Measurements from ENCODE around the gene TRIM2. TPM values are rescaled to one million over a fixed set of nuclear protein-coding genes. Genes with fewer than 3 reads are reported as not detected.

TRIM2 gene
- total RNA-seq, 4 donors from 2014 or later: 14.5 to 29.7 (median 16.6) TPM

GRCh38 chr4:153341575-153342090 lies 137.4 kb downstream of the TRIM2 start:
- no peak for TF ChIP-seq CTCF (IDR thresholded peaks at IDR 0.05; ENCODE audit: low read depth)

- TF ChIP-seq CTCF (IDR thresholded peaks at IDR 0.05; ENCODE audit: low read depth): no peak
These were observed 138.7 kb downstream of the TRIM2 start for GRCh38 chr4:153342751-153343552.

GRCh38 chr4:153344131-153345011 lies 140.1 kb downstream of the TRIM2 start, which contains the start of gene MND1:
Gene MND1 (plus strand): TSS chr4:153344688. CDS start chr4:153344738, 50 bp downstream.
- TF ChIP-seq CTCF (IDR thresholded peaks at IDR 0.05; ENCODE audit: low read depth): no peak

GRCh38 chr4:153345012-153345981 lies 141.1 kb downstream of the TRIM2 start:
- no peak for TF ChIP-seq CTCF (IDR thresholded peaks at IDR 0.05; ENCODE audit: low read depth)

- no peak for TF ChIP-seq CTCF (IDR thresholded peaks at IDR 0.05; ENCODE audit: low read depth)
These were observed 141.8 kb downstream of the TRIM2 start for GRCh38 chr4:153346031-153346430.

GRCh38 chr4:153346563-153346962 lies 142.3 kb downstream of the TRIM2 start:
- no peak for TF ChIP-seq CTCF (IDR thresholded peaks at IDR 0.05; ENCODE audit: low read depth)

Measured in subcutaneous adipose tissue (tissue), 4 donors.